ENCODE results near the gene HTT.

GRCh38 chr4:3202836-3203820 is 128.6 kb downstream of the HTT start:
- TF ChIP-seq CBFB (IDR thresholded peaks at IDR 0.05; ENCODE audit: low read depth) (no peak), CTCF (IDR thresholded peaks at IDR 0.05 in 2 of 3, conservative IDR thresholded peaks at IDR 0.05 in 1 of 3; ENCODE audit: control insufficient read depth in 2 of 3, extremely low read depth in 1 of 3, insufficient read depth in 1 of 3, low read depth in 3 of 3, low read length in 3 of 3) (no peak), BHLHE40 (IDR thresholded peaks at IDR 0.05; ENCODE audit: borderline replicate concordance in 1 of 2, low read depth in 2 of 2, low read length in 1 of 2) (peak in 1 of 2 experiments; percentile 34; a peak in 1 of 4 replicates), USF2 (IDR thresholded peaks at IDR 0.05; ENCODE audit: borderline replicate concordance, low read depth, low read length) (no peak), IRF3 (IDR thresholded peaks at IDR 0.05) (no peak)

Data from GM12878 (cell line).